Stimulated activated CD4-positive, alpha-beta T cell treated with anti-CD3 and anti-CD28 coated beads, Interleukin-1b, Interleukin-23, amount 100 ng/mL, for 48 hours (primary cell): Measurements from ENCODE around the gene RPL19.
A peak's percentile ranks its signal among the peaks of the same experiment; 100 is the strongest.

Source experiments
- DNase-seq: peaks from one replicate; pipeline ENCODE4 v3.0.0-alpha.2; 2020

The RPL19 gene

DNA sequence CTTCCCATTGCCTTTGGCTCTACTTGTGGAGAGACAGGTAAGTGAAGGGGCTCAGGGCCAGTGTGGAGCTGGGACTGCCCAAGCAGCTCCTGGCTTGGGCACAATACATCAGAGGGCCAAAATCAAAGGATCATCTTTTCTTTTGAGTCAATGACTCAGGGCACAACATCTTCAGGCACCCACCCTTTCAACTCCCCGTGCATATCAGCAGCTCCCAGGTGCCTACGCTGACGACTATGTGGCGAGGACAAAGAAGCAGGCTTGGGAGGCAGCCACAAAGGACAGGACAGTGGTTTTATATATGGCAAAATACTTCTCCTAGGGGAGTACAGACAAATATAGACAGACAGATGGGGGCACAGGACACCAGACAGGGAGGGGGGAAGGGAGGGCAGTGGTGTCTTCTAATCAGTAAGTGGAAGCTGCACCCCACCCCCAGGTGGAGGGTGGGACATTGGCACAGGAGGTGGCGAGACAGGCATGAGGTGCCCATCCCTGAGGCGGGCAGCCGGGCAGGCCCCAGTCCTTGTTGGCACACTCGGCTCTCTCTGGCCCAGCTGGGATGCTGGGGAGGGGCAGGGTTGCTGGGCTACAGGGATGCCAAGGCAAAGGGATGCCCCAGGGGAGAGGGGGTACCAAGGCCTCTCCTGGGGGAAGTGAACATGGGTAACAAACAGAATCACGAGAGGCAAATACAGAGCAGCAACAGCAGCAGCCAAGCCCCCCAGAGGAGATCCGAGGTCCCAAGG, 26.4 kb upstream of the RPL19 start:
- no peak for DNase-seq

DNA sequence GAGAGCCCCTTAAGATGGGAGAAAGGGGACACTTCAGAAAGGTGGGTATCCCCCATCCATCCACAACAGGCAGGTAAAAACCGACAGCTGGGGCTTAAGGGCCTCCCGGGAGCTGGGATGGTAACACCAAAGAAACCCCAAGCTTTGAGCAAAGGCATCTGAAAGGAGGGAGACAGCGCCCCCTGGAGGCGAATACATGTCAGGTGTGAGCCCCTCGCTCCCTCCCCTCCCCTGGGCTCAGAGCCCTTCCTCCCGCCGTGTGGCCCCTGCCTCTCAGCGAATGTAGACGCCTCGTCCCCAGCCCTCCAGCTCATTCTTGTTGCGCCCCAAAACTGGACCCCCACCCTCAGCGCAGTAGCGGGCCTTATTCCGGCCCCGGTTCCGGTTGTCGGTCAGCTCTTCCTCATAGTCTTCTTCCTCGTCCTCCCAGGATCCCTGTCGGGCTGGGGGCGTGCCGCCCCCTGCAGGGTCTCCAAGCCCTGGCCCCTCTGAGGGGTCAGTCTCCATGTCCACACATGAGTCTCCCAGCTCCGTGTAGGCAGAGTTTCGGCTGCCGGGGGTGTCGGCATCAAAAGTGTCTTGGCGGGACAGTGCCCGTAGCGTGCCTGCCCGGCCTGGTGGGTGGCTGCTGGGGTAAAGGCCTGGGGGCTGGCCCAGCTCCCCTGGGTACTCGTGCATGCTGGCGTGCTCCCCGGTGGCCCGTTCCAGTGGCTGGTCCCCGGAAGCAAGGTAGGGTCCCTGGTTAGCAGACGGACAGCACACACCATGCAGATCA, 25.0 kb upstream of the RPL19 start:
- DNase-seq, result peak; percentile 76

DNA sequence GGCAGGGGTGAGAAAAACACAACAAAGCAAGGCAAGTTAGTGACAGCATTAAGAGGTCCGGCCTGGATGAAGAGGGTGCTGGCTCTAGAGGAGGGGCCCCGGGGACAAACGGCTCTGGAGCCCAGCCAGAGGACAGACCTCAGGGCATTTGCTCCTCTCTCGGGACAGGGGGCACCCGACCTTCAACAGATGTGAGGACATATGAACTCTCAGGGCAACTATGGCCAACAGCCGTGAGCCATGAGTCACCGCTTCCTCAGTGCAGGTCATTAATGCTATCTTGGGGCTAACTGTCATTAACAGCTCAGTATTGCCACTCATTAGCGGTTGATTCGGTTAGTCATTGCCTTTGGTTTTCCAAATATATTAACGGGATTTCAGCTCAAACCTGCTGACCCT, 24.4 kb upstream of the RPL19 start:
- DNase-seq, result no peak

DNA sequence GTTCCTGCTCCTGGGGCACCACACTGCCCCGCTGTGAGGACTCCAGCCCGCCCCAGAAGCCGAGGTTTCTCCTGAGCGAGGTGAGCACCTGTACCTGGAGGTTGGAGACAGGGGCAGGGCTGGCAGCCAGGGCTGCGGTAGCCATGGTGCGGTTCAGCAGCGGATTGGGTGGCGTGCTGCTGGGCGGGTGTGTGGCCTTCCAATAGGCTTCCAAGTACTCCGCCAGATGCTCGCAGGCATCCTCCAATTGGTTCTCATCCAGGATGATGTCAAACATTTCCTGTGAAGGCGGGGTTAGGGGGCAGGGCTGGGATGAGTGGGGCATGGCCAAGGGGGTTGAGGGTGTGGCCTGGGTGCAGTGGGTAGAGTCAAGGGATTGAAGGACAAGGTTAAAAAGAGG, 22.8 kb upstream of the RPL19 start:
- no peak for DNase-seq

DNA sequence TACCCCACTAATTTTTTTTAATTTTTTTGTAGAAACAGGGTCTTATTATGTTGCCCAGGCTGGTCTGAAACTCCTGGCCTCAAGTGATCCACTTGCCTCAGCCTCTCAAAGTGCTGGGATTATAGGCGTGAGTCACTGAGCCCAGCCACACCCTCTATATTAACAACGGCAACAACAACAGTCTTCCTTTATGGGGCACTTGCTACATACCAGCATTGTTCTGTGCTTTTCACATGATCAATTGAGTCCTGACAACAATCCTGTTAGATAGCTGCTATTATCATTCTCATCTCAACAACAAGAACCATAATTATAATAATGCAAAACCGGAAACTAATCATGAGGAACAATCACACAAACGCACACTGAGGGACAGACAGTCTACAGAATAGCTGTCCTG, 21.5 kb upstream of the RPL19 start:
- DNase-seq, result no peak

DNA sequence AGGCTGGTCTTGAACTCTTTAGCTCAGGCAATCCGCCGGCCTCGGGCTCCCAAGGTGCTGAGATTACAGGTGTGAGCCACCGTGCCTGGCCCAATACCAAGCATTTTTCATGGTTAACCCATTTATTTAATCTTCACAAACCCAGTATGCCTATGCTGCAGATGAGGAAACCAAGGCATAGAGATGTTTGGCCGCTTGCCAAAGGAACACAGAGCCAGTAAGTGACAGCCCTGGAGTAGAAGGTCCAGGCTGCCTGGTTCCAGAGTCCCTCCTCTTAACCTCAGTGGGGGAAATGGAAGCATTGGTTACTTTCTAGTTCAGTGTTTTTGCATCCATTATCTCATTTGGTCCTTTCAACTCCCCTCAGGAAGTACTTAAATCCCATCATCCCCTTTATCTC, 18.8 kb upstream of the RPL19 start:
- DNase-seq, result no peak

DNA sequence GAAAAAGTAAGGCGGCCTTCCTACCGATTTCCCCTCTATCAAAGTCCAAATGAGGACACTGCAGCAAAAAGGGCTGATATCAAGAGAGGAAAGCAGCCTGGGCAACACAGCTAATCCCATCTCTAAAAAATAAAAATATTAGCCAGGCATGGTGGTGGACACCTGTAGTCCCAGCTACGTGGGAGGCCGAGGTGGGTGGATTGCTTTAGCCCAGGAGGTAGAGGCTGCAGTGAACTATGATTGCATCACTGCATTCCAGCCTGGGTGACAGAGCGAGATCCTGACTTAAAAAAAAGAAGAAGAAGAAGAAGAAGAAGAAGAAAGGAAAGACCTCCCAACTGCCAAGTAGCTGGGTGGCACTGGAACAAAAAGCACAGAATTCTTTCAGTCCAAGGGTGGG, 17.0 kb upstream of the RPL19 start:
- DNase-seq, result no peak

DNA sequence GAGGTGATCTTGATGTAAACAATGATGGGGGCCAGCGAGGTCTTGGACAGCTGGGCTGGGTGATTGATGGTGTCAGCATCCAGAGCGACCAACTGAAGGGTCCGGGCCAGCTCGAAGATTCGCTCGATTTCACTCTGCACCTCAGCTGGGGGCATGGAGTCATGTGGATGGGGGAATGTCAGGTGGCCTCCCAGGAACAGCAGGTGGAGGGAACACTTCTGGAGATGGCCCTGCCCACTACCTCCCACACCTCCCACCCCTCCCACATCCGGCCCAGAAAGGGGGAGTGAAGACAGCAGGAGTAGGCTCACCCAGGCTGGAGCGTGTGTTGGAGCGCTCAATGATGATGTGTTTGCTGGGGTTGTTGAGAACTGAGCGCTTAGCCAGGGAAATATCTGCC, 16.4 kb upstream of the RPL19 start:
- no peak for DNase-seq

DNA sequence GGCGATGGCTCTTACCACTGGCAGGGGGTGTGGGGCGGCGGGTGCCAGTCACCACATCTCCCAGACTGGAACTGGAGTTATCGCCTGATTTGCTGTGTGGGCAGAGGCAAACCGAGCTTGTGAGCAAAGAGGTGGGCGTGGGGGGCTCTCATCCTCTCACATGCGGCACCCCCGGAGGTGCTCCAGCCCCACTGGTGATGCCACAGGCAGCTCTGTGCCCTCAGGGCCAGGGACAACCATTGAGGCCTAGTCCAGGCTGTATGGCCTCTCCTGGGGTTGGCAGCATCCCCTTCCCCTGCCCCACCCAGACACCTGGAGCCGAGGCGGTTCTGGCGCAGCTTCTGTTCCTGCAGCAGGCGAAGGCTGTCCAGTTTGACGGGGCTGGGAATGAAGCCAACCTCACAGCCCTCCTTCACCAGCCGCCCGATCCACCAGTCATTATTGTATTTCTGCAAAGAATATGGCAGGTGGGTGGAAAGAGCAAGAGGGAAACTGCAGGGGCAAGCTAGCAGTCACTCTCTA, 13.5 kb upstream of the RPL19 start:
- no peak for DNase-seq

DNA sequence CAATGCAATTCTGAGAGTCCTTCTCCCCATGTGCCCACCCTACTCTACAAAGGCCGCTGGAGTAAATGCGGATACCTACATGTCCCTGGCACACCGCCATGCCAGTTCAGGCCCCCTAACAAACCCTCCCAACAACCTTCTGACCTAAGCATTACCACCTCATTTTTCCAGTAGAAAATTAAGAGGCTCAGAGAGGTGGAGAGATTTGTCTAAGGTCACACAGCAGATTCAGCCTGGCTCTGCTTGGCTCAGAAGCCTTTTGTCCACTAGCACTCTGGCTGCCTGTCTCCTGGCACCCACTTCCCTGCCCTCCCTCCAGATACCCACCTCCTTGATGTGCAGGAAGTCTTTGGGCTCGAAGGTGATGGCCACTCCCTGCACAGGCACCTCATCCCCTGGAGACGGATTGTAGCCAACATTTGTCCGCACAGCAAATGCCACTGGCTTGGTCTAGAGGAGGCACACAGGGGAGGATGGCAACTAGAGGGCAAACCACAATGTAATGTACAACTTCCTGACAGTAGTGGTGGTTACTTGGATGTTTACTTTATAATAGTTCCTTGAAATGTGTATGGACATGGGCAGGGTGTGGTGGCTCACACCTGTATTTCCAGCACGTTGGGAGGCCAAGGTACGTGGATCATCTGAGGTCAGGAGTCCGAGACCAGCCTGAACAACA, 12.8 kb upstream of the RPL19 start:
- DNase-seq, result no peak

DNA sequence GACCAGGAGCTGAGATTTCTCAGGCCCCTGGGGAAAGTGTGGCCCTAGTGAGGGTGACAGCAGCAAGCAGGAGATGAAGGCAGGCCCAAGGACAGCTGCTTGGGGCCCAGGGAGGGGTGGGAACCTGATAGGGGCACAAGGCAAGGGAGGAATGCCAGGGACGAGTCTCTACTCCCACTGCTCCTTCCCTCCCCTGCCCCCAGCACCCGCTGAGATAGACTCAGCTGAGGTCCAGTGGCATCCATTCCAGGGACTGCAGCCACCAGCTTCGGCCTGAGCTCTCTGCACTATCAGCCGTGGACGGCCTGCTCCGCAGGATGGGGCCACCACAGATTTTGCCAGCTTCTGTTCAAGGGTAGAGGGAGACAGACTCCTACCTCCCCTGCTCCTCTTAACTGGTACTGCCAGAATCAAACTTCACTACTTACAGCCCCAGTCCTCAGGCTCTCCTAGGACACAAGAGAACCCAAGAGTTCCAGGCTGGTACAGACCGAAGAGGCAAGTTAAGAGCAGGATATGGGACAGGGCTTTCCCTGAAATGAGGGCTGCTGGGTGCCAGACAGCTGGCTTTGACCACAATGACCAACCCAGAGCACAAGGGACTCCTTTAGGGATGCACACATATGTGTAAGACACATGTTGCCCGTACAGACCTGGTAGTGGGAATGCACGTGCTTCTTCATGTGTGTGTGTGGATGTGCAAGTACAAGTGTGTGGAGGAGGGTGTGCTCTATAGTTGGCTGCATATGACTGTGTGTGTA, 8.2 kb upstream of the RPL19 start:
- DNase-seq, result no peak

DNA sequence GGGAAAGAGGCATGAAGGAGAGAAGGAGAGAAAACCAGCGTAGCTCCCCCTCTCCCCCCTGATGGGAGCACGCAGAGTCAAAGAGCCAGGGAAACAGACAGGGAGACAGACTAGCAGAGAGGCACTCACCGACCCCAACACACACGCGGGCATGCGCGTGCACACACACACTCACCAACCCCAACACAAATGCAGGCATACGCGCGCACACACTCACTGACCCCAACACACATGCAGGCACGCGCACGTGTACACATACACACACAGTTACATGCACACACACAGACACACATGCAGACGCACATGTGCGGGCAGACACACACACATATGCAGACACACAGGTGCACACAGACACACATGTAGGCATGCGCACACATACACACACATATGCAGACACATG, 7.2 kb upstream of the RPL19 start:
- no peak for DNase-seq

DNA sequence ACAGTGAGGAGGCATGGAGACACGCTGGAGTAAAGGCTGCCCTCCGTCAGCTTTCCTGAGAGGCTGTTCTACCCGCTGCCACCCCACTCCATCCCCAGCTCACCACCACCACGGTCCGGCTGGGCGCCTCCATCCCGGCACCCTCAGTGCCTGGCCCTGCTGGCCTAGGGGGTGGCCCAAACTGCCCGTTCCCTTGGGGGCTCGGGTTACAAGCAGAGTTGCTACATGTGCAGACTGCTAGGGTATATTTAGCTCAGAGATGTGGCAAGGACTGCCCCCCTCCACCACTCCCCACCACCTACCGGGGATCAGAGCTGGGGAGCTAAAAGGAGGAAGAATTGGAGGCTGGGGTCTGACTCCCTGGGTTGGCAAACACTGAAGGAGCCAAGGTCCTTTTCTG, 6.7 kb upstream of the RPL19 start:
- DNase-seq, result no peak

DNA sequence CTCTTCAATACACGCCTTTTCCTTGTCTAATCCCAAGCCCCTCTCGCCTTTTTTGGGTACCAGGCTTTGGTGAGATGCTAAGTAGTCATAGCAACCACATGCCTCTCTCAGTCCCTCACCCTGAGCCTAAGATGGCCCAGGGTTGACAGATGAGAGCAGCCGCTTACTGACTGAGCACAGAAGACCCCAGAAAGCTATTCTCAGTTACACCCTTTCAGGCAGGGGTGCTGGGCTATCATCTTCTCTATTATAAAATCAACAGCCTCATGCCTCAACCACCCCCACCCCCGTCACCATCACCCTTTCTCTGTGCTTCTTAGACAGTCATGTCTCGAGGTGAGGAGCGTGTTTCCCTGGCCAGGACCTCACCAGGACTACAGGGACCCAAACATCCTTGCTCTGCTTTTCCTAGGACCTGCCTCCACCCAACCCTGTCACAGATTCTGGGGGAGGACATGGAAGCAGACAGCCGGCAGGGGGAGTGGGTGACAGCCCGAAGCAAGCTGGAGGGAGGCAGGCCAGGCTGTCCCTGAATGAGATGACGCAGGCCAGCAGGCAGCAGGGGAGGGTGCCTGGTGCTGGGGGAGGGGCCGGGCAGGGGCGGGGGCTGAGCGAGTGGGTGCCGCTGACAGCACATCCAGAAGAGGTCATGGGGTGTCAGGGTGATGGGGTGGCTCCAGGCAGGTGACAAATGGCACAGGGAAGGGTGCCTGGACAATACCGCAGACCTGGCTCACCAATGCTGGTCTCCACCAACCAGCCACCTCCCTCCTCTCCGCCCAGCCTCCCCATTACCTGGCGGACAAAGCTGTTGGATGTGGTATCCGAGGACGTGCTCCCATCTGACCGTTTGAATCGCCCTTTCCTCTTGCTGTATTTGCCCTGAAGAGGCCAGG, 5.7 kb upstream of the RPL19 start:
- no peak for DNase-seq

DNA sequence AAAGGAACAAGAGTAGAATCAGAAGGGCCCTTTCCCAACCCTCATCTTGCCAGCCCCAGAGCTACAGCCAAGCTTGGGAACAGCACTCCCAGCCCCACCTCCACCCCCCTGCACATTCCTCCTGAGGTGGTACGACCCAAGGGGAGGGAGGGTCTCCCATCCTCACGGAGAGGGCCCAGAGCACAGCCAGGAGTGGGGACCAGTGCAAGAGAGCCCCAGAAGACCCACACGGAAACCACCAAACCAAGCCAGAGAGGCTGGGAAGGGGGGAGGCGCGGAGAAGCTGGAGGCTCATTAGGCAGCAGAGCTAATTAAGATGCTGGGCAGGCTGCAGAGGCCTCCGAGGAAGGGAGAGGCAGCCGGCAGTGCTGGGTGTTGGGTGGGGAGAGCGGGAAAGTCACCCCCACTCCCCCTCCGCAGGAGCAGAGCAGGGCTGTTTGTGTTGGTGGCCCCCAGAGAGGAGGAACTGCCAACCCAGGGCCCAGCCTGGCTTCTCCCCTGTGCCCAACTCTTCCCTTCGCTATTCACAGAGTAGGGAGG, 5.0 kb upstream of the RPL19 start:
- no peak for DNase-seq

DNA sequence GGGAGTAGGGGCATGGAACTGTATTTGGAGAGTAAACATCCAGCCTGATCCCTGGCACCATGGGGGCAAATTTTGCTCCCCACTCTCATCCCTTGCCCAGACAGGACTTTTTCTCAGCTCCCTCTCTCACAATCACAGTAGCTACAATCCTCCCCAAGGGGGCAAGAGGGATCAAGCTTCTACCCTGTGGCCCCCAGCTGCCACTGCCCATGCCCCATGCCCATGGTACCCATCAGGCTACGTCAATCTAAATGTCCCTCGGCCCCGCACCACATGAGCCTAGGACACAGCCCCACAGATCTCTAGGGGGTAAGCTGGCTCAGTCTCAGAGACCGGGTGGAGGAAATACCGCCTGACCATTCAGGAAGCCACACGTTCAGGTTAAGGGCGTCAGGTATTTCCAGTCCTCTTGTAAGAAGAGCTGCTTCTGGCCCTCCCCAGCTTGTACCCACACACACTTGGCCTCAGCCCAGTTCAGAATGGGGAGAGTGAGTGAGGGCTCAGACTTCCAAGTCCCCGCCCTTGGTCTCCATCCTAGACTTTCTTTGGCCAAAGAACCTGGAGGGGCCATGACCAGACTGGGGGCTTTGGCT, 4.4 kb upstream of the RPL19 start:
- DNase-seq, result no peak

DNA sequence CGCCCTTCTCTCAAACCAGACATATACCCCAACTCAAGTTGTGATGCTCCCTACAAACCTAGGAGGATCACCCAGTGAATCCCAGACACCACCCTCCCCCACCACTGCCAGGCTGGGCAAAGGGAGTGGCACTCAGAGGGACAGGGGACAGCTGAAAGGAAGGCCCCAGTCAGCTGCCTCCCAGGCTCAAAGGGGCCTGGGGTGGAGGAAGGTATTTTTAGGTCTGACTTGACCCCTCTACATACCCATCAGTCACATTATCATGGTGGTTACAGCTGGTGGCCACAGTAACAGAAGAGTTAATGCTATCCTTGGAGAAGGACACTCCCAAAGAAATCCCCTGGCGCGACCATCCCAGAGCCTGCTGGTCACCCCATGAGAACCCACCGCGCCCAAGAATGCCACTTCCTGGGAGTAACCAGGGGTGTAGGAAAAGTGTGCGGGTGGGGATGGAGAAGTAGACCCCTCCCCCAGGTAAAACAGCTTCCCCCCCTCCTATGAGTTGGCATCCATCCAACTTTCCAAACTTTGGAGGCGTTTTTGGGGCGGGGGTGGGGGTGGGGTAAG, 3.8 kb upstream of the RPL19 start:
- DNase-seq, result no peak

DNA sequence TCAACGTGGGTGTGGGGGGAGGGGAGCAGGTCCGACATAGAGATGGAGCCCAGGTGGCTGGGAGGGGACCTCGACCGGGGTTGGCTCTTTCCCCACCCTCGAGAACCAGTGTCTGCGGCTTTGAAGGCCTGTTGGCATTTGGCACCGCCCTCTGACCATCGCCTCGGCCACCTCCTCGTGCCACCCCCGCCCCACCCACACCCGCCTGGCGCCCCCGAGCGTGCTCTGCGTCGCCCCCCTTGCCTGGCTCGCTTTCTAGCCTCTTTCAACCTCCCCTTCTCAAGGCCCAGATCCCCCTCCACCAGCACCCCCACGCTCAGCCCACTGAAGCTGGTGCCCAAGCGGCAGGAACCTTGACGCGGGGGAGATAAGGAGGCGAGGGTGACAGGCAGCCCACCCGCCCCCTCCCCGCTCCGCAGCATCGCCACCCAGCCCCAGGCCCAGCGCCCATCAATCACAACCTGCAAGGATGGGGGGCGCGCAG, 3.2 kb upstream of the RPL19 start:
- no peak for DNase-seq

DNA sequence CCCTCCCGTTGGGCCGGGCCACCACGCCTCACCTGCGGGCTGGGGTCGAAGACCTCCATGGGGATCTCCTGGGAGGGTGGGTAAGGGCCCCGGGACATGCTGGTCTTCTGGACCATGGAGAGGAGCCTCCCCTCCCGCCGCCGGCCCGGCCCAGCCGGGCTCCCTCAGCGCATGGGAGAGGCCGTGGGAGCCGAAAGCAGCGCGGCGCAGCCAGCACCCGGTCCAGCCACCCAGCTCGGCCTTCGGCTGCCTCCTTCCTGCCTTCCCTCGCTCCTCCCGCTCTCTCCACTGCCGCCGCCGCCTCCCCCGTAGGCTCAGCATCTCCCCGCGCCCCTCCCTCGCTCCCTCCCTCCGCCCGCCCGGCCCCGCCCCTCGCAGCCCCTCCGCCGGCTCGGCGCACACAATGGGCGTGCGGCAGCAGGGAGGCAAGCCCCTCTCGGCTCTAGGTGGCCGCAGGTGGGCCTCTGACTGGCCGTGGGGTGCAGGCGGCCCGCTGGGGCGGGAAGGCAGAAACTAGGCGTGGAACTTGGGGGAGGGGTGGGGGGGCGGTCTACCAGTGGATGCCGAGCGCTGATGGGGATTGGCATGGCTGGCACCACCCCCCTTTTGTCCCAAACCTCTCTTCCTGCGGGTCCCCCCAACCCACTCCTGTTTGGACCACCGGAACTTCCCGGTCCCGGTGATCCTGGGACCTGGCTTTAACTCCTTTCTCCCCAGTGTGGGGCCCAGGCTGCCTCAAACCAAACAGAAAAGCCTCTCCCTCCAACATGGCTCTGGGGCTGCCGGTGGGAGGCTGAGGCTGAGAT, 2.5 kb upstream of the RPL19 start, which contains the start of gene CACNB1:
Gene CACNB1 (minus strand): TSS at position 290 of the 806 bp plus-strand sequence. CDS start 174 bp downstream, at position 116.
- DNase-seq, result peak; percentile 67

DNA sequence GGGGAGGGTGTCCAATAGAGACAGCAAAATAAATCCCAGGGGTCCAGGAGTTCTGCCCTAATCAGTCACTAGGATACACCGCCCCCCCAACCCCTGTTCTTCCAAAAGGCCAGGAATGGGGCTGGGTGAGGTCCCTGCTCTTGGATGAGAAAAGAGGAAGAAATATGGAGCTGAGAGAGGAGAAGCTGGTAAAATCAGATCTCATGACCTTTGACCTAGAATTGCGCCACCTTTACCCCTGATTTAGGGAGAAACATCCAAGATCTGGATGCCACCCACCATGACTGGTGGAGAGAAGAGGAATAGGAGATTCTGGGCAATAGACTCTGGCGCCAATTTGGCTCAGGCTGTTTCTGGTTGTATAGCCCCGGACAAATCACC, 1.9 kb upstream of the RPL19 start:
- DNase-seq, result no peak
